ENCODE measurements around the gene TP53AIP1.
"Not testable (repeated sequence)": the region's sequence is repeated elsewhere in the genome, so short reads cannot be mapped to it uniquely, and the experiment has no call there.

The TP53AIP1 gene

GRCh38 chr11:128926000-128926399 is 16.7 kb downstream of the TP53AIP1 start:
- DNase-seq (ENCODE audit: low spot score) = no peak

GRCh38 chr11:128925250-128925600 is 17.4 kb downstream of the TP53AIP1 start:
- no peak for DNase-seq (ENCODE audit: low spot score)

- DNase-seq (ENCODE audit: low spot score) = no peak
Observed at GRCh38 chr11:128924510-128925249, 18.0 kb downstream of the TP53AIP1 start.

- no peak for DNase-seq (ENCODE audit: low spot score)
Observed at GRCh38 chr11:128924104-128924503, 18.6 kb downstream of the TP53AIP1 start.

GRCh38 chr11:128921793-128922192 is 20.9 kb downstream of the TP53AIP1 start:
- DNase-seq (ENCODE audit: low spot score) = no peak

- DNase-seq (ENCODE audit: low spot score) = no peak
Observed at GRCh38 chr11:128920666-128921065, 22.0 kb downstream of the TP53AIP1 start.

GRCh38 chr11:128919635-128920034 is 23.0 kb downstream of the TP53AIP1 start:
- not testable (repeated sequence) for DNase-seq (ENCODE audit: low spot score)

- DNase-seq (ENCODE audit: low spot score) = no peak
Observed at GRCh38 chr11:128919216-128919615, 23.5 kb downstream of the TP53AIP1 start.

- DNase-seq (ENCODE audit: low spot score) = no peak
Observed at GRCh38 chr11:128917144-128917724, 25.4 kb downstream of the TP53AIP1 start.

GRCh38 chr11:128916681-128917080 is 26.0 kb downstream of the TP53AIP1 start:
- no peak for DNase-seq (ENCODE audit: low spot score)

- DNase-seq (ENCODE audit: low spot score) = no peak
Observed at GRCh38 chr11:128916037-128916572, 26.6 kb downstream of the TP53AIP1 start.

GRCh38 chr11:128915149-128915521 is 27.5 kb downstream of the TP53AIP1 start:
- no peak for DNase-seq (ENCODE audit: low spot score)

GRCh38 chr11:128914216-128915148 is 28.2 kb downstream of the TP53AIP1 start:
- DNase-seq (ENCODE audit: low spot score) = no peak

GRCh38 chr11:128913806-128914205 is 28.9 kb downstream of the TP53AIP1 start:
- no peak for DNase-seq (ENCODE audit: low spot score)

GRCh38 chr11:128911701-128912100 is 31.0 kb downstream of the TP53AIP1 start:
- no peak for DNase-seq (ENCODE audit: low spot score)

GRCh38 chr11:128911239-128911638 is 31.4 kb downstream of the TP53AIP1 start:
- DNase-seq (ENCODE audit: low spot score) = no peak

GRCh38 chr11:128910576-128910975 is 32.1 kb downstream of the TP53AIP1 start:
- DNase-seq (ENCODE audit: low spot score) = no peak

- DNase-seq (ENCODE audit: low spot score) = no peak
Observed at GRCh38 chr11:128909438-128910125, 33.1 kb downstream of the TP53AIP1 start.

- DNase-seq (ENCODE audit: low spot score) = no peak
Observed at GRCh38 chr11:128908391-128909246, 34.1 kb downstream of the TP53AIP1 start.

GRCh38 chr11:128907585-128907984 is 35.1 kb downstream of the TP53AIP1 start:
- DNase-seq (ENCODE audit: low spot score) = no peak
